SK-N-SH (cell line): ENCODE data around the gene TIMM22. TPM values are rescaled to one million over a fixed set of nuclear protein-coding genes. Genes with fewer than 3 reads are reported as not detected.

Source experiments
- CTCF ChIA-PET: fragments of 300-600, 350-600 bp; formaldehyde crosslinking; extraction: SDS; loops from one replicate; lab custom pipeline; 2021; lab: Yijun Ruan, JAX
- POLR2A ChIA-PET: fragments of 350-600 bp; sonication (Branson Sonifier 250); formaldehyde crosslinking; extraction: SDS; loops from one replicate; lab custom pipeline; 2020; ENCODE audit warnings: antibody characterized with exemption, inconsistent platforms; lab: Yijun Ruan, JAX
- DNase-seq: peaks from one replicate; pipeline ENCODE4 v3.0.0; 2012
- H2AFZ ChIP-seq: fragments of 200-600 bp; sonication (generic); 2 replicates; pipeline ENCODE4 v1.8.1; 2016; ENCODE audit warnings: antibody characterized with exemption, mild to moderate bottlenecking, low read depth
- H3F3A ChIP-seq: fragments of 200-600 bp; sonication (generic); replicated peaks from 2 replicates; pipeline ENCODE3; 2016; ENCODE audit warnings: antibody characterized with exemption, mild to moderate bottlenecking; ENCODE audit not compliant: insufficient read depth
- H3K27ac ChIP-seq, 2 experiments: fragments of 200-500 bp in 1 of 2; fragments of 200-600 bp in 1 of 2; sonication (Bioruptor generic) in 1 of 2; sonication (generic), shearing (Covaris generic) in 1 of 2; 2 replicates each; pipeline versions ENCODE4 v1.5.1 to v1.6.1; 2014 to 2016; ENCODE audit warnings: low read depth in 2 of 2, inconsistent platforms in 1 of 2, low read length in 1 of 2, mild to moderate bottlenecking in 1 of 2, mixed read lengths in 1 of 2
- H3K27me3 ChIP-seq: fragments of 200-600 bp; sonication (generic), shearing (Covaris generic); 2 replicates; pipeline ENCODE4 v1.6.1; 2016; ENCODE audit warnings: mixed run types; ENCODE audit not compliant: insufficient read depth
- H3K36me3 ChIP-seq, 2 experiments: fragments of 200-500 bp in 1 of 2; fragments of 200-600 bp in 1 of 2; sonication (Bioruptor generic) in 1 of 2; sonication (generic) in 1 of 2; replicated peaks in 1 of 2; 2 replicates each; pipeline versions ENCODE3 to v1.5.1; 2014 to 2016; ENCODE audit warnings: low read length in 1 of 2, mild to moderate bottlenecking in 1 of 2; ENCODE audit not compliant: insufficient read depth in 2 of 2, control insufficient read depth in 1 of 2
- H3K4me1 ChIP-seq, 2 experiments: fragments of 200-500 bp in 1 of 2; fragments of 200-600 bp in 1 of 2; sonication (Bioruptor generic) in 1 of 2; sonication (generic), shearing (Covaris generic) in 1 of 2; 2 replicates each; pipeline versions ENCODE4 v1.5.1 to v1.6.1; 2014 to 2016; ENCODE audit warnings: low read depth in 1 of 2, low read length in 1 of 2, mixed run types in 1 of 2; ENCODE audit not compliant: insufficient read depth in 2 of 2, control insufficient read depth in 1 of 2
- H3K4me2 ChIP-seq: fragments of 200-600 bp; sonication (generic), shearing (Covaris generic); 2 replicates; pipeline ENCODE4 v1.6.1; 2017; ENCODE audit warnings: mixed run types
- H3K4me3 ChIP-seq, 2 experiments: fragments of 200-500 bp in 1 of 2; fragments of 200-600 bp in 1 of 2; sonication (Bioruptor generic) in 1 of 2; sonication (generic), shearing (Covaris generic) in 1 of 2; 2 replicates each; pipeline versions ENCODE4 v1.5.1 to v1.8.1; 2014 to 2016; ENCODE audit warnings: low read depth in 2 of 2, inconsistent platforms in 1 of 2, low read length in 1 of 2, mild to moderate bottlenecking in 1 of 2, mixed read lengths in 1 of 2, moderate library complexity in 1 of 2
- H3K79me2 ChIP-seq: fragments of 200-600 bp; sonication (generic); 2 replicates; pipeline ENCODE4 v1.8.1; 2017; ENCODE audit warnings: mild to moderate bottlenecking; ENCODE audit not compliant: insufficient read depth
- H3K9ac ChIP-seq: fragments of 200-600 bp; sonication (generic); 2 replicates; pipeline ENCODE4 v1.6.1; 2017; ENCODE audit warnings: mixed run types
- H3K9me2 ChIP-seq: fragments of 200-600 bp; sonication (generic); 2 replicates; pipeline ENCODE4 v1.6.1; 2017; ENCODE audit warnings: mixed run types
- H3K9me3 ChIP-seq: fragments of 200-600 bp; sonication (generic); 2 replicates; pipeline ENCODE4 v1.6.1; 2017; ENCODE audit warnings: mixed run types, mild to moderate bottlenecking, moderate library complexity
- H4K20me1 ChIP-seq: fragments of 200-600 bp; sonication (generic); 2 replicates; pipeline ENCODE4 v1.6.1; 2017; ENCODE audit warnings: mild to moderate bottlenecking, mixed run types; ENCODE audit not compliant: insufficient read depth
- CTCF ChIP-seq: fragments of 200-600 bp; sonication (generic); IDR thresholded peaks from 2 replicates; pipeline ENCODE4 v1.6.1; 2017; ENCODE audit warnings: antibody characterized with exemption, mild to moderate bottlenecking, moderate library complexity
- ELF1 ChIP-seq: IDR thresholded peaks from 2 replicates; pipeline ENCODE4 v1.4.0; 2012
- FOXJ3 ChIP-seq: sonication (generic); formaldehyde crosslinking; IDR thresholded peaks from 2 replicates; pipeline ENCODE4 v1.5.1; 2020; ENCODE audit warnings: mild to moderate bottlenecking, missing genetic modification reagents
- FOXM1 ChIP-seq: IDR thresholded peaks from 2 replicates; pipeline ENCODE4 v1.4.0; 2012; ENCODE audit warnings: low read depth, mild to moderate bottlenecking
- IRF3 ChIP-seq: fragments of 150-350 bp; IDR thresholded peaks from 2 replicates; pipeline ENCODE4 v1.6.1; 2016; ENCODE audit warnings: mild to moderate bottlenecking, low read depth, low read length
- JUND ChIP-seq: IDR thresholded peaks from 2 replicates; pipeline ENCODE4 v1.4.0; 2012
- NFIC ChIP-seq: IDR thresholded peaks from 2 replicates; pipeline ENCODE4 v1.4.0; 2012; ENCODE audit warnings: borderline replicate concordance
- NRF1 ChIP-seq: IDR thresholded peaks from 2 replicates; pipeline ENCODE4 v1.6.1; 2012; ENCODE audit warnings: low read depth, mild to moderate bottlenecking, low read length
- PBX3 ChIP-seq: IDR thresholded peaks from 2 replicates; pipeline ENCODE4; 2012
- SIN3A ChIP-seq: IDR thresholded peaks from 2 replicates; pipeline ENCODE4 v1.6.1; 2012; ENCODE audit warnings: low read depth, mild to moderate bottlenecking, low read length, moderate library complexity, borderline replicate concordance
- SMC3 ChIP-seq: IDR thresholded peaks from 2 replicates; pipeline ENCODE4 v1.6.1; 2012; ENCODE audit warnings: low read depth, low read length, improper control_type of control experiment
- TCF12 ChIP-seq: IDR thresholded peaks from 2 replicates; pipeline ENCODE4 v1.4.0; 2012
- ZBTB33 ChIP-seq: IDR thresholded peaks from 2 replicates; pipeline ENCODE4 v1.4.0; 2012; ENCODE audit warnings: low read depth, borderline replicate concordance
- WGBS: methylation state at CpG from one replicate; pipeline ENCODE4 v1.1.6; 2017; ENCODE audit warnings: low lambda C conversion rate; 5-methylcytosine and 5-hydroxymethylcytosine counted together
- polyA plus RNA-seq, 3 experiments: library from polyadenylated mRNA; depleted of rRNA; stranded (reverse); fragments of >200 nt; gene quantifications; 2 replicates each; pipeline ENCODE4 v1.2.3, GENCODE V29; 2012

The TIMM22 gene
- polyA plus RNA-seq, 1 of the 3 experiments (the other 2 are of a cell fraction) = 9.9 TPM

GRCh38 chr17:954431-955164 is 42.3 kb upstream of the TIMM22 start:
- H3K4me1 ChIP-seq = peaks cover 6 to 17% of the 10 kb centered on the region in 2 experiments; a peak in 2 of 4 replicates
- no peaks in the 10 kb centered on the region for H3K9me3 ChIP-seq
- peaks cover 17% of the 10 kb centered on the region; the same call in 1 of the 2 replicates for H4K20me1 ChIP-seq
- no peak overlapping the region for H3K9ac ChIP-seq
- H3F3A ChIP-seq = peaks cover 13% of the 10 kb centered on the region
- H3K4me2 ChIP-seq = no peak overlapping the region
- no peaks in the 10 kb centered on the region for H3K9me2 ChIP-seq
- 50% methylated on average over 19 of the region's 23 CpGs for WGBS
- no peak overlapping the region for H3K4me3 ChIP-seq
- ChIA-PET POLR2A (no interaction called here), CTCF (no interaction called here)
- H2AFZ ChIP-seq = no peak overlapping the region
- H3K79me2 ChIP-seq = peaks cover 6% of the 10 kb centered on the region; the same call in 1 of the 2 replicates
- no peaks in the 10 kb centered on the region for H3K36me3 ChIP-seq
- no peak for DNase-seq
- no peak overlapping the region for H3K27ac ChIP-seq
- TF ChIP-seq NFIC = no peak
- no peak for TF ChIP-seq NRF1
- TF ChIP-seq JUND = no peak
- TF ChIP-seq SIN3A = no peak
- TF ChIP-seq FOXM1 = no peak
- TF ChIP-seq FOXJ3 (CRISPR knock-in tag) = no peak
- no peak for TF ChIP-seq IRF3
- TF ChIP-seq SMC3 = no peak
- TF ChIP-seq ZBTB33 = no peak
- TF ChIP-seq CTCF = no peak
- TF ChIP-seq PBX3 = no peak
- no peak for TF ChIP-seq ELF1
- no peak for TF ChIP-seq TCF12
- H3K27me3 ChIP-seq = peaks cover 23% of the 10 kb centered on the region; the same call in 1 of the 2 replicates
